GM19193 (cell line): ENCODE data around the gene PQBP1.

ENCODE experiments used
- POLR2A ChIP-seq: IDR thresholded peaks from 4 replicates; pipeline ENCODE4 v1.6.1; 2011; ENCODE audit not compliant: insufficient read depth, insufficient read length; ENCODE audit errors: extremely low read depth

Gene PQBP1

DNA sequence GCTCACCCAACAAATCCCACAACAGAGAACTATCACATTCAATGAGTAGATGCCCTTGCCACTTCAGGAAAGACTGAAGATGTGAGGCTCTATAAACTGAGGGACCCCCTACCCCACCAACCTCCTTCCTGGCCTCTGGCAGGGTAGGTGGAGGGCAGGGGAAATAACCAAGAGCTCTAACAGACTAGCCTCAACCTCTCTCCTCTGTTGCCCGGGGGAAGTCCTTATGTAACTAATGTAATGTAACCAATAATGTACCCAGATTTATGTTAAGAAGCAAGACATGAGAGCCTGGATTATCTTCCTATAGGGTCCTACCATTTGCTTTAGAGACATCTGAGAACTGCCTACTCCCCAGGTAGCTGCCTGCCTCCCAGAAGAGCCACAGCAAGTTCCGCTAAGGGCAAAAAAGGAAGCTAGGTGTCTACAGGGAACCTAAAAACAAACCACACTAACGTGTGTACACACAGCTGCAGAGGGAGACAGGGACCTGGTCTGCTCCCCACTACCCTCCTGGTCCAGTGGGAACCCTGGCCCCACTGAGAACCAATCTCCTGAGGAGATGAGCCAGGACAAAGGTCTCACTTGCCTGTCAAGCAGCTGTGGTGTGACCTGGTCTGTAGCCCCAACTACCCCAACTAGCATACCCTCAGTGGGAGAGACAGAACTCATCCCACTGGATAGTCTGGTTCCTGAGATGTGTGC, 41.9 kb downstream of the PQBP1 start:
- peak; percentile 21 for TF ChIP-seq POLR2A

DNA sequence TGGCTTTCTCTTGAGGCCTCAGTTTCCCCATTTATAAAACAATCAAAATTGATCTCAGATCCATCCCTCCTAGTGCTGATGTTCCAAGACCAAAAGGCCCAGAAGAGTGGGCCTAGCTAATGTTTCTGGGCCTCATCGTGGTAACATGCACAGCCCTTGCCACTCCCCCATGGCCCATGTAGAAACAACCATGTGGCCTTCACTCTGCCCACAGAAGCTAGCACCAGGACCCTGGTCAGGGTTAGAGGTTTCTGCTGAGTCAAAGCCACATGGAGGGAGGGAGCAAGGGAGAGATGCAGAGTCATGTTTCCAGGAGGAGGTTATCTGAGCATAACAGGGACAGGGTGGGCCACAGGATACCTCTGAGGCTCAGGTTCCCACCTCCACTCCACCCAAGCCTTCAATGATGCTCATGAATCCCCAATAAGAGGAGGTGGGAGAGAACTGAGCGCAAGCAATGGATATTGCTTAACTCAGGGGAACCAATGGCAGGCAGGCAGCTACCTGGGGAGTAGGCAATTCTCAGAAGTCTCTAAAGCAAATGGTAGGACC, 42.8 kb downstream of the PQBP1 start:
- no peak for TF ChIP-seq POLR2A

DNA sequence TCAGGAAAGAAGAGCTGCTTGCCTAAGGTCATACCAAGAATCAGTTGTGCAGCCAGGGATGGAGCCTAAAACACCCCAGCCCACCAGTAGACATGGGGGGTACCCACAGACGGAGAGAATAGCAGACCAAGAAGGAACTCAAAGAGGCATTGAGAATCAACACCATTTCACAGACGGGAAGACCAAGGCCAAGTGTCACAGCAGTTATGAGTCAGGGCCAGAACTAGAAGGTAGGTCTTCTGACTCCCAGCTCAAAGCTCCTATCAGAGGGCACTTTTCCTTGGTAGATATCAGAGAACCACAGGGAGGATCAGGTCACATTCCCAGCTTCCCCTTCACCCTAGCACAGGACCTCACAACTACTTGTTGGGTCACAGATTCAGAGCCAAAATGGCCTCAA, 45.2 kb downstream of the PQBP1 start:
- TF ChIP-seq POLR2A = no peak

DNA sequence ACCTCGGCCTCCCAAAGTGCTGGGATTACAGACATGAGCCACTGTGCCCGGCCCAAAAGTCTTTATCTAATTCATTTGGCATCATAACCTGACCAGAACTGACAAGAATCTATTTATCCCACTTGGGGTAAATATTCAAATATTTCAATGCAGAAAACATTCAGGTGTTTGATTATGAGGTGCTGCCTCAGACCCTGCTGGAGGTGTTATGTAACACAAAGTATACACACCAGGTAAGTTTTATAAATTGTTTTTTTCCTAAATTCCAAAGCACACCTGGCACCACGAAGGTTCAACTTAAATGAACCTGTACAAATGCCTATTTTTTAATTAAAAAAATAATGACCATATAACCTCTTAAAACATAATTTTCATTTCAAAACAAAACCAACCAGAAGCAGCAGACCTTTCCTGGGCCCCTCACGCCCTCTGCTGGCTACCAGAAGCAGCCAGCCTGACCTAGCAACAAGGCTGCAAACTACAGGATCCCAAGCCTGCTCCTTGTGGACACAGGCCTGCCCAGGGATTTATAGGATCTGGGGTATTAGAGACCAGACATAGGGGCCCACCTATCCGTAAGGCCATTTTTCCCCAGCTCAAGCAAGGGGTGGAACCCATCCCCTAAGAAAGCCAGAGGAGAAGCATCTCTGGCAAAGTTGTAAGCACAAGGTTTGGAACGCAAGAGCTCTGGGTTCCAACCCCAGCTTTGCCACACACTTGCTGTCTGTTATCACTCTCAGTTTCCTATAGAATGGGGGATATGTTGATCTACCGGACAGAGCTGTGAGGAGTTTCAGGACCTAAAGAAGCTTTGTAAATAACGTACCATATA, 48.0 kb downstream of the PQBP1 start:
- TF ChIP-seq POLR2A = no peak

DNA sequence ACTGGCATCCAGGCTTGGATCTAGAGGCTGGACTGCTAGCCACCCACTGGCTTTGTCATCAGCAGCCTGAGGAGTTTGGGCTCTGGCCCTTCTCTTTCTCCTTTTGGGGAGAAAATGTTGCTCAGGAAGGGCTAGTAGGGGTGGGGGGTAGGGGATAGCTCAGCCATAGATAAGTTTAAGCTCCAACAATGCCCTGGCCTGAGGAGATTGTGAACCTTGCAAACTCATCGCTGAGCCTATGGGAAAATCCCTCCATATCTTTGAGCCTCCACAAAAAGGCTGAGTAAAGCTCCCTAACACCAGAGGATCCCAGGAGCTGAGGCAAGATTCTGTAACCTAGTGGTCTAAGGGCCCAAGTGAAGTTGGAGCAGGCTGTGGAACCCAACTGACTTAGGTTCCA, 50.9 kb downstream of the PQBP1 start:
- no peak for TF ChIP-seq POLR2A
